AG04449 (cell line): Measurements from ENCODE around the gene KDM1B.

Source experiments
- CTCF ChIA-PET: fragments of 350-600 bp; formaldehyde crosslinking; extraction: SDS; loops from one replicate; lab custom pipeline; 2021; ENCODE audit warnings: antibody characterized with exemption; lab: Yijun Ruan, JAX
- POLR2A ChIA-PET: fragments of 400-600, 350-600 bp; formaldehyde crosslinking; extraction: SDS; loops from one replicate; lab custom pipeline; 2020; ENCODE audit warnings: antibody characterized with exemption, inconsistent platforms; lab: Yijun Ruan, JAX
- DNase-seq: peaks from one replicate; pipeline ENCODE4 v3.0.0-alpha.2; 2010; ENCODE audit warnings: low read depth, low spot score
- H3K4me3 ChIP-seq: 2 replicates; pipeline ENCODE4 v1.5.1; 2011; ENCODE audit warnings: low read depth, mild to moderate bottlenecking, control low read depth, low read length
- CTCF ChIP-seq: IDR thresholded peaks from one replicate; pipeline ENCODE4 v1.5.1; 2011; ENCODE audit warnings: mild to moderate bottlenecking, moderate library complexity, low read length, control low read depth, inconsistent platforms; ENCODE audit not compliant: insufficient read depth; ENCODE audit errors: missing control alignments

The KDM1B gene

GRCh38 chr6:18263418-18264218, 108.4 kb downstream of the KDM1B start:
- ChIA-PET POLR2A (interaction anchor here (1.1 to 1.2 kb wide), 2 partner anchors 8 to 22 kb away, joined by 3 to 4 read pairs; no protein-coding TSS in a partner anchor), CTCF (interaction anchor here (0.8 to 1.9 kb wide), 4 partner anchors 16 to 265 kb away, joined by 3 to 9 read pairs (median 4); no protein-coding TSS in a partner anchor)
- no peak for TF ChIP-seq CTCF
- no peak for DNase-seq
- peak overlapping the region; percentile 93 for H3K4me3 ChIP-seq

GRCh38 chr6:18264219-18264922, 109.1 kb downstream of the KDM1B start, which contains the start of gene DEK:
Gene DEK (minus strand): TSS chr6:18264530. CDS start chr6:18263987, 543 bp downstream.
- peak within 1 kb of the TSS; percentile 93 for H3K4me3 ChIP-seq
- TF ChIP-seq CTCF = peak; percentile 63
- ChIA-PET POLR2A (interaction anchor here (1.1 to 1.2 kb wide), 2 partner anchors 9 to 23 kb away, joined by 3 to 4 read pairs; no protein-coding TSS in a partner anchor), CTCF (interaction anchor here (0.8 to 1.9 kb wide), 4 partner anchors 15 to 238 kb away, joined by 3 to 9 read pairs (median 5); no protein-coding TSS in a partner anchor)
- DNase-seq = no peak

GRCh38 chr6:18264923-18265377, 109.7 kb downstream of the KDM1B start:
- POLR2A ChIA-PET = interaction anchor here (0.6 to 1.2 kb wide), 3 partner anchors 10 to 23 kb away, joined by 3 to 4 read pairs (median 3); no protein-coding TSS in a partner anchor
- CTCF ChIA-PET = interaction anchor here (0.8 to 1.9 kb wide), 9 partner anchors 8 to 239 kb away, joined by 3 to 9 read pairs (median 5); no protein-coding TSS in a partner anchor
- peak overlapping the region; percentile 93 for H3K4me3 ChIP-seq
- TF ChIP-seq CTCF = no peak
- no peak for DNase-seq

GRCh38 chr6:18265787-18266522, 110.7 kb downstream of the KDM1B start:
- DNase-seq = no peak
- no peak for TF ChIP-seq CTCF
- no peak overlapping the region for H3K4me3 ChIP-seq
- CTCF ChIA-PET = interaction anchor here (0.8 to 1.9 kb wide), 8 partner anchors 7 to 238 kb away, joined by 3 to 9 read pairs (median 6); no protein-coding TSS in a partner anchor
- POLR2A ChIA-PET = interaction anchor here (0.6 kb wide), 1 partner anchor 9 kb away, joined by 3 read pairs; no protein-coding TSS in a partner anchor

- TF ChIP-seq CTCF = no peak
- H3K4me3 ChIP-seq = no peak overlapping the region
- no peak for DNase-seq
- POLR2A ChIA-PET = interaction anchor here (0.6 kb wide), 1 partner anchor 36 kb away, joined by 4 read pairs; no protein-coding TSS in a partner anchor
- CTCF ChIA-PET = interaction anchor here (1.4 to 1.7 kb wide), 2 partner anchors 20 to 57 kb away, joined by 5 to 7 read pairs; no protein-coding TSS in a partner anchor
These were observed 111.3 kb downstream of the KDM1B start for GRCh38 chr6:18266523-18266912.
